OCI-LY1 (cell line): Measurements from ENCODE around the gene PIGT.

Experiments used
- H2AFZ ChIP-seq: fragments of 200-600 bp; sonication (generic), shearing (Covaris generic); 2 replicates; pipeline ENCODE4 v1.6.0; 2014; ENCODE audit warnings: antibody characterized with exemption, mild to moderate bottlenecking, low read length
- H3F3A ChIP-seq: fragments of 200-600 bp; sonication (generic), shearing (Covaris generic); 2 replicates; pipeline ENCODE4 v1.6.0; 2014; ENCODE audit warnings: mild to moderate bottlenecking, antibody characterized with exemption, low read length, moderate library complexity; ENCODE audit not compliant: insufficient read depth
- H3K27ac ChIP-seq: fragments of 200-600 bp; sonication (generic); 2 replicates; pipeline ENCODE4 v1.5.1; 2014; ENCODE audit warnings: low read length, mixed run types, mild to moderate bottlenecking, low read depth; ENCODE audit not compliant: poor library complexity, severe bottlenecking
- H3K27me3 ChIP-seq: fragments of 200-600 bp; sonication (generic); 2 replicates; pipeline ENCODE4 v1.6.0; 2014; ENCODE audit warnings: antibody characterized with exemption, mild to moderate bottlenecking, low read length, moderate library complexity; ENCODE audit not compliant: insufficient read depth
- H3K36me3 ChIP-seq: fragments of 200-600 bp; sonication (generic); 2 replicates; pipeline ENCODE4 v1.6.1; 2014; ENCODE audit warnings: mild to moderate bottlenecking, antibody characterized with exemption, low read length, moderate library complexity, mixed read lengths; ENCODE audit not compliant: insufficient read depth
- H3K4me1 ChIP-seq: fragments of 200-600 bp; sonication (generic); 2 replicates; pipeline ENCODE4 v1.5.1; 2014; ENCODE audit warnings: mild to moderate bottlenecking, low read length, moderate library complexity; ENCODE audit not compliant: insufficient read depth, severe bottlenecking
- H3K4me2 ChIP-seq: fragments of 200-600 bp; sonication (generic), shearing (Covaris generic); 2 replicates; pipeline ENCODE4 v1.6.1; 2014; ENCODE audit warnings: low read length
- H3K4me3 ChIP-seq: fragments of 200-600 bp; sonication (generic); 2 replicates; pipeline ENCODE4 v1.5.1; 2014; ENCODE audit warnings: low read length, low read depth, mild to moderate bottlenecking, mixed read lengths; ENCODE audit not compliant: poor library complexity, severe bottlenecking
- H3K79me2 ChIP-seq: fragments of 200-600 bp; shearing (Covaris generic); 2 replicates; pipeline ENCODE4 v1.6.1; 2016; ENCODE audit warnings: mixed run types, low read length, mixed read lengths; ENCODE audit not compliant: insufficient read depth
- H3K9ac ChIP-seq: fragments of 200-600 bp; sonication (generic), shearing (Covaris generic); 2 replicates; pipeline ENCODE4 v1.6.1; 2014; ENCODE audit warnings: mild to moderate bottlenecking, low read length, mixed read lengths
- H3K9me2 ChIP-seq: fragments of 200-600 bp; sonication (generic), shearing (Covaris generic); 2 replicates; pipeline ENCODE4 v1.6.1; 2014; ENCODE audit warnings: low read depth, mild to moderate bottlenecking, low read length, mixed read lengths
- H3K9me3 ChIP-seq: fragments of 200-600 bp; shearing (Covaris generic); 2 replicates; pipeline ENCODE4 v1.6.1; 2014; ENCODE audit warnings: low read length, mixed read lengths
- H4K20me1 ChIP-seq: fragments of 200-600 bp; sonication (generic), shearing (Covaris generic); 2 replicates; pipeline ENCODE4 v1.6.0; 2016; ENCODE audit warnings: mild to moderate bottlenecking, low read length; ENCODE audit not compliant: insufficient read depth
- EZH2 ChIP-seq: fragments of 200-600 bp; sonication (generic), shearing (Covaris generic); IDR thresholded peaks from 2 replicates; pipeline ENCODE4 v1.8.0; 2017; ENCODE audit warnings: borderline replicate concordance, mixed run types, mild to moderate bottlenecking, antibody characterized with exemption, low read length, moderate library complexity, mixed read lengths
- TF ChIP-seq, protein P1 (sequence below): fragments of 200-600 bp; sonication (generic), shearing (Covaris generic); IDR thresholded peaks from 2 replicates; pipeline ENCODE4 v1.5.1; 2017; ENCODE audit warnings: mild to moderate bottlenecking, antibody characterized with exemption, low read length, moderate library complexity, mixed read lengths

Gene PIGT

DNA sequence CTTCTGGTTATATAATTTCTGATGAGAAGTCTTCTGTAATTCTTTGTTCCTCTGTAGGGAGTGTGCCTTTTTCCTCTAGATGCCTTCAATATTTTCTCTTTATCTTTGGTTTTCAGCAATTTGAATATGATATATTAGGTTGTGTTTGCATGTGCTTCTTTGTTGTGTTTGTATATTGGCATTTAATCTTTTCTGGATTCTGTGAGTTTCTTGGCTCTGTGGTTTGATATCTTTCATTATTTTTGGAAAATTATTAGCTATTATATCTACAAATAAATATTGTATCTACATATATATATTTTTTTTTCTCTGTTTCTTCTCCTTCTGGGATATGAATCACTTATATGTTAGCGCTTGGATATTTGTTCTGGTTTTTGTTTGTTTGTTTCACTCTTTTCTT is 16.9 kb upstream of the PIGT start:
- no peaks in the 10 kb centered on the region for H3K9me2 ChIP-seq
- no peak overlapping the region for H3K27ac ChIP-seq
- H3K4me3 ChIP-seq = no peak overlapping the region
- no peaks in the 10 kb centered on the region for H4K20me1 ChIP-seq
- TF ChIP-seq EZH2 = no peak
- TF ChIP-seq, protein P1, sequence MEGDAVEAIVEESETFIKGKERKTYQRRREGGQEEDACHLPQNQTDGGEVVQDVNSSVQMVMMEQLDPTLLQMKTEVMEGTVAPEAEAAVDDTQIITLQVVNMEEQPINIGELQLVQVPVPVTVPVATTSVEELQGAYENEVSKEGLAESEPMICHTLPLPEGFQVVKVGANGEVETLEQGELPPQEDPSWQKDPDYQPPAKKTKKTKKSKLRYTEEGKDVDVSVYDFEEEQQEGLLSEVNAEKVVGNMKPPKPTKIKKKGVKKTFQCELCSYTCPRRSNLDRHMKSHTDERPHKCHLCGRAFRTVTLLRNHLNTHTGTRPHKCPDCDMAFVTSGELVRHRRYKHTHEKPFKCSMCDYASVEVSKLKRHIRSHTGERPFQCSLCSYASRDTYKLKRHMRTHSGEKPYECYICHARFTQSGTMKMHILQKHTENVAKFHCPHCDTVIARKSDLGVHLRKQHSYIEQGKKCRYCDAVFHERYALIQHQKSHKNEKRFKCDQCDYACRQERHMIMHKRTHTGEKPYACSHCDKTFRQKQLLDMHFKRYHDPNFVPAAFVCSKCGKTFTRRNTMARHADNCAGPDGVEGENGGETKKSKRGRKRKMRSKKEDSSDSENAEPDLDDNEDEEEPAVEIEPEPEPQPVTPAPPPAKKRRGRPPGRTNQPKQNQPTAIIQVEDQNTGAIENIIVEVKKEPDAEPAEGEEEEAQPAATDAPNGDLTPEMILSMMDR = no peak
- no peak overlapping the region for H2AFZ ChIP-seq
- peaks cover 15% of the 10 kb centered on the region for H3K9me3 ChIP-seq
- H3F3A ChIP-seq = no peaks in the 10 kb centered on the region
- no peak overlapping the region for H3K9ac ChIP-seq
- H3K4me1 ChIP-seq = no peaks in the 10 kb centered on the region
- no peak overlapping the region for H3K4me2 ChIP-seq
- H3K79me2 ChIP-seq = no peaks in the 10 kb centered on the region
- H3K36me3 ChIP-seq = no peaks in the 10 kb centered on the region; the same call in 1 of the 2 replicates
- H3K27me3 ChIP-seq = no peaks in the 10 kb centered on the region; the same call in 1 of the 2 replicates

DNA sequence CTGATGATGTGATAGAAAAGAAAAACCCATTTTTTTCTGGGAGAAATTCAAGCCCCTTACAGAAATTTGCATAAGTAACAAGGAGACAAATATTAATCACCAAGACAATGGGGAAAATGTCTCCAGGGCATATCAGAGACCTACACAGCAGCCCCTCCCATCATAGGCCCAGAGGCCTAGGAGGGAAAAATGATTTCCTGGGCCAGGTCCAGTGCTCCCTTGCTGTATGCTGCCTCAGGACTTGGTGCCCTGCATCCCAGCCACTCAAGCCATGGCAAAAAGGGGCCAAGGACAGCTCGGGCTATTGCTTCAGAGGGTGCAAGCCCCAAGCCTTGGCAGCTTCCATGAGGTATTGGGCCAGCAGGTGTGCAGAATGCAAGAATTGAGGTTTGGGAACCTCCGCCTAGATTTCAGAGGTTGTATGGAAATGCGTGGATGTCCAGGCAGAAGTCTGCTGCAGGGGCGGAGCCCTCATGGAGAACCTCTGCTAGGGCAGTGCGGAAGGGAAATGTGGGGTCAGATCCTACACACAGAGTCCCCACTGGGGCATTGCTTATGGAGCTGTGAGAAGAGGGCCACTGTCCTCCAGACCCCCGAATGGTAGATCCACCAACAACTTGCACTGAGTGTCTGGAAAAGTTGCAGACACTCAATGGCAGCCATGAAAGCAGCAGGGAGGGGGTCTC is 15.5 kb upstream of the PIGT start:
- no peaks in the 10 kb centered on the region for H3K79me2 ChIP-seq
- H3K4me3 ChIP-seq = no peak overlapping the region
- no peak overlapping the region for H3K27ac ChIP-seq
- peaks cover 15% of the 10 kb centered on the region for H3K9me3 ChIP-seq
- no peaks in the 10 kb centered on the region; the same call in 1 of the 2 replicates for H3K36me3 ChIP-seq
- H3K4me1 ChIP-seq = no peaks in the 10 kb centered on the region
- no peak overlapping the region for H3K9ac ChIP-seq
- no peaks in the 10 kb centered on the region for H3K9me2 ChIP-seq
- H4K20me1 ChIP-seq = no peaks in the 10 kb centered on the region
- no peak for TF ChIP-seq EZH2
- TF ChIP-seq, protein P1 = no peak
- H3K4me2 ChIP-seq = no peak overlapping the region
- no peaks in the 10 kb centered on the region; the same call in 1 of the 2 replicates for H3K27me3 ChIP-seq
- no peak overlapping the region for H2AFZ ChIP-seq
- H3F3A ChIP-seq = no peaks in the 10 kb centered on the region

DNA sequence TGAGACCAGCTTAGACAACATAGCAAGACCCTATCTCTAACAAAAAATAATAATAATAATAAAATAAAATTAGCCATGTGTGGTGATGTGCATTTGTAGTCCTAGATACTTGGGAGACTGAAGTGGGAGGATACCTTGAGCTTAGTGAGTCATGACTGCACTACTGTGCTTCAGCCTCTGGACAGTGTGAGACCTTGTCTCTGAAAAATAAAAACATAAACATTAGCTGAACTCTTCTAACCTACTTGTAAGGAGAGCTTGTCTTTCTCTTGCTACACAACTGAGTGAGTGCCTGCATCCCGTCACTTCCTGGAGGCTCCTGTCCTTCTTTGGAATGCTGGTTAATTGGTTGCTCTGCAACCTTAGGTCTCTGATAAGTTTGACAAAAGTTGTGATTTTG is 13.0 kb upstream of the PIGT start:
- Histone ChIP-seq H3K27ac (no peak overlapping the region), H3K9me3 (peaks cover 15% of the 10 kb centered on the region), H3K36me3 (no peaks in the 10 kb centered on the region; the same call in 1 of the 2 replicates), H3K9ac (no peak overlapping the region), H3K9me2 (no peaks in the 10 kb centered on the region), H3K27me3 (peaks cover 6% of the 10 kb centered on the region; the same call in 1 of the 2 replicates), H3K4me1 (peaks cover 12% of the 10 kb centered on the region), H3K79me2 (no peaks in the 10 kb centered on the region), H3F3A (no peaks in the 10 kb centered on the region), H3K4me3 (no peak overlapping the region), H3K4me2 (no peak overlapping the region), H2AFZ (no peak overlapping the region), H4K20me1 (no peaks in the 10 kb centered on the region)
- no peak for TF ChIP-seq EZH2
- TF ChIP-seq, protein P1 = no peak
